ENCODE data around the gene ZNF48. TPM values are rescaled to one million over a fixed set of nuclear protein-coding genes. Genes with fewer than 3 reads are reported as not detected.
"Not testable (repeated sequence)": the region's sequence is repeated elsewhere in the genome, so short reads cannot be mapped to it uniquely, and the experiment has no call there.

Gene ZNF48
- total and polyA plus RNA-seq, 2 donors = 6.7 to 10.2 TPM

GRCh38 chr16:30377812-30378235 lies 17.4 kb upstream of the ZNF48 start:
- DNase-seq (ENCODE audit: extremely low spot score) = peak; percentile 78
- H3K4me3 ChIP-seq (ENCODE audit: low read depth, low read length) = peak overlapping the region; percentile 51
- peak overlapping the region; percentile 99 for H3K27ac ChIP-seq (ENCODE audit: low read depth)
- peaks cover 2% of the 10 kb centered on the region for H3K4me1 ChIP-seq (ENCODE audit: insufficient read depth)
- H3K36me3 ChIP-seq (ENCODE audit: insufficient read depth) = no peaks in the 10 kb centered on the region
- WGBS = under 1% methylated on average over 39 of the region's 39 CpGs

GRCh38 chr16:30378236-30379157 lies 16.7 kb upstream of the ZNF48 start:
- Histone ChIP-seq H3K27ac (ENCODE audit: low read depth) (peak overlapping the region; percentile 73), H3K4me3 (ENCODE audit: low read depth, low read length) (peak overlapping the region; percentile 51), H3K36me3 (ENCODE audit: insufficient read depth) (no peaks in the 10 kb centered on the region), H3K4me1 (ENCODE audit: insufficient read depth) (peaks cover 2% of the 10 kb centered on the region)
- under 1% methylated on average over 67 of the region's 67 CpGs for WGBS
- peak; percentile 92 for DNase-seq (ENCODE audit: extremely low spot score)

GRCh38 chr16:30379158-30379783 lies 15.9 kb upstream of the ZNF48 start:
- Histone ChIP-seq H3K4me3 (ENCODE audit: low read depth, low read length) (peak overlapping the region; percentile 51), H3K36me3 (ENCODE audit: insufficient read depth) (no peaks in the 10 kb centered on the region), H3K27ac (ENCODE audit: low read depth) (peak overlapping the region; percentile 53), H3K4me1 (ENCODE audit: insufficient read depth) (peaks cover 2% of the 10 kb centered on the region)
- WGBS = 26% methylated on average over 27 of the region's 27 CpGs
- no peak for DNase-seq (ENCODE audit: extremely low spot score)

- H3K4me1 ChIP-seq (ENCODE audit: insufficient read depth) = peaks cover 2% of the 10 kb centered on the region
- no peaks in the 10 kb centered on the region for H3K36me3 ChIP-seq (ENCODE audit: insufficient read depth)
- no peak overlapping the region for H3K4me3 ChIP-seq (ENCODE audit: low read depth, low read length)
- no peak overlapping the region for H3K27ac ChIP-seq (ENCODE audit: low read depth)
- WGBS = 86% methylated on average over 4 of the region's 4 CpGs
- no peak for DNase-seq (ENCODE audit: extremely low spot score)
Observed at GRCh38 chr16:30380072-30380802, 15.0 kb upstream of the ZNF48 start.

- no peak overlapping the region for H3K4me3 ChIP-seq (ENCODE audit: low read depth, low read length)
- no peaks in the 10 kb centered on the region for H3K36me3 ChIP-seq (ENCODE audit: insufficient read depth)
- 78% methylated on average over 6 of the region's 6 CpGs for WGBS
- H3K4me1 ChIP-seq (ENCODE audit: insufficient read depth) = peaks cover 2% of the 10 kb centered on the region
- no peak for DNase-seq (ENCODE audit: extremely low spot score)
- H3K27ac ChIP-seq (ENCODE audit: low read depth) = no peak overlapping the region
Observed at GRCh38 chr16:30380803-30381208, 14.4 kb upstream of the ZNF48 start.

- WGBS = 79% methylated on average over 13 of the region's 13 CpGs
- Histone ChIP-seq H3K4me1 (ENCODE audit: insufficient read depth) (peaks cover 2% of the 10 kb centered on the region), H3K4me3 (ENCODE audit: low read depth, low read length) (no peak overlapping the region), H3K27ac (ENCODE audit: low read depth) (no peak overlapping the region), H3K36me3 (ENCODE audit: insufficient read depth) (no peaks in the 10 kb centered on the region)
- DNase-seq (ENCODE audit: extremely low spot score) = no peak
Observed at GRCh38 chr16:30381291-30382041, 13.8 kb upstream of the ZNF48 start.

- H3K36me3 ChIP-seq (ENCODE audit: insufficient read depth) = no peaks in the 10 kb centered on the region
- no peak for DNase-seq (ENCODE audit: extremely low spot score)
- H3K4me3 ChIP-seq (ENCODE audit: low read depth, low read length) = no peak within 1 kb of the TSS
- peaks cover 2% of the 10 kb centered on the region for H3K4me1 ChIP-seq (ENCODE audit: insufficient read depth)
- WGBS = 65% methylated on average over 12 of the region's 12 CpGs
- H3K27ac ChIP-seq (ENCODE audit: low read depth) = no peak within 1 kb of the TSS
Observed at GRCh38 chr16:30382111-30382881, 12.9 kb upstream of the ZNF48 start, which contains the start of gene SEPTIN1. Gene SEPTIN1 (minus strand): TSS chr16:30382561. CDS start chr16:30382542, 19 bp downstream.

GRCh38 chr16:30383521-30383920 lies 11.7 kb upstream of the ZNF48 start:
- Histone ChIP-seq H3K36me3 (ENCODE audit: insufficient read depth) (no peaks in the 10 kb centered on the region), H3K27ac (ENCODE audit: low read depth) (no peak overlapping the region), H3K4me3 (ENCODE audit: low read depth, low read length) (no peak overlapping the region), H3K4me1 (ENCODE audit: insufficient read depth) (peaks cover 2% of the 10 kb centered on the region)
- 18% methylated on average over 2 of the region's 2 CpGs for WGBS
- DNase-seq (ENCODE audit: extremely low spot score) = no peak

GRCh38 chr16:30394592-30395154 lies 547 bp upstream of the ZNF48 start:
- no peaks in the 10 kb centered on the region for H3K4me1 ChIP-seq (ENCODE audit: insufficient read depth)
- no peak for DNase-seq (ENCODE audit: extremely low spot score)
- H3K4me3 ChIP-seq (ENCODE audit: low read depth, low read length) = peak overlapping the region; percentile 97
- no peaks in the 10 kb centered on the region for H3K36me3 ChIP-seq (ENCODE audit: insufficient read depth)
- peak overlapping the region; percentile 42 for H3K27ac ChIP-seq (ENCODE audit: low read depth)
- 5% methylated on average over 31 of the region's 31 CpGs for WGBS

GRCh38 chr16:30395992-30396585 lies 869 bp downstream of the ZNF48 start:
- Histone ChIP-seq H3K27ac (ENCODE audit: low read depth) (no peak overlapping the region), H3K36me3 (ENCODE audit: insufficient read depth) (no peaks in the 10 kb centered on the region), H3K4me3 (ENCODE audit: low read depth, low read length) (peak overlapping the region; percentile 97), H3K4me1 (ENCODE audit: insufficient read depth) (no peaks in the 10 kb centered on the region)
- DNase-seq (ENCODE audit: extremely low spot score) = no peak
- 12% methylated on average over 13 of the region's 13 CpGs for WGBS

GRCh38 chr16:30396627-30397026 lies 1.4 kb downstream of the ZNF48 start:
- DNase-seq (ENCODE audit: extremely low spot score); H3K36me3 ChIP-seq (ENCODE audit: insufficient read depth); H3K4me3 ChIP-seq (ENCODE audit: low read depth, low read length); H3K4me1 ChIP-seq (ENCODE audit: insufficient read depth); H3K27ac ChIP-seq (ENCODE audit: low read depth): not testable (repeated sequence)
- WGBS = 76% methylated on average over 4 of the region's 4 CpGs

GRCh38 chr16:30397056-30397455 lies 1.8 kb downstream of the ZNF48 start:
- H3K36me3 ChIP-seq (ENCODE audit: insufficient read depth) = no peaks in the 10 kb centered on the region
- H3K4me3 ChIP-seq (ENCODE audit: low read depth, low read length) = no peak overlapping the region
- 69% methylated on average over 4 of the region's 4 CpGs for WGBS
- H3K4me1 ChIP-seq (ENCODE audit: insufficient read depth) = no peaks in the 10 kb centered on the region
- H3K27ac ChIP-seq (ENCODE audit: low read depth) = no peak overlapping the region
- DNase-seq (ENCODE audit: extremely low spot score) = no peak
